NCI-H82 treated with DMSO at 0.1 percent for 48 hours (cell line): Measurements from ENCODE around the gene RPS6KA2.
"Not testable (repeated sequence)": the region's sequence is repeated elsewhere in the genome, so short reads cannot be mapped to it uniquely, and the experiment has no call there.

Experiments used
- DNase-seq: peaks from one replicate; lab custom pipeline; 2025; ENCODE audit not compliant: unreplicated experiment; lab: John Stamatoyannopoulos, UW

RPS6KA2 gene

DNA sequence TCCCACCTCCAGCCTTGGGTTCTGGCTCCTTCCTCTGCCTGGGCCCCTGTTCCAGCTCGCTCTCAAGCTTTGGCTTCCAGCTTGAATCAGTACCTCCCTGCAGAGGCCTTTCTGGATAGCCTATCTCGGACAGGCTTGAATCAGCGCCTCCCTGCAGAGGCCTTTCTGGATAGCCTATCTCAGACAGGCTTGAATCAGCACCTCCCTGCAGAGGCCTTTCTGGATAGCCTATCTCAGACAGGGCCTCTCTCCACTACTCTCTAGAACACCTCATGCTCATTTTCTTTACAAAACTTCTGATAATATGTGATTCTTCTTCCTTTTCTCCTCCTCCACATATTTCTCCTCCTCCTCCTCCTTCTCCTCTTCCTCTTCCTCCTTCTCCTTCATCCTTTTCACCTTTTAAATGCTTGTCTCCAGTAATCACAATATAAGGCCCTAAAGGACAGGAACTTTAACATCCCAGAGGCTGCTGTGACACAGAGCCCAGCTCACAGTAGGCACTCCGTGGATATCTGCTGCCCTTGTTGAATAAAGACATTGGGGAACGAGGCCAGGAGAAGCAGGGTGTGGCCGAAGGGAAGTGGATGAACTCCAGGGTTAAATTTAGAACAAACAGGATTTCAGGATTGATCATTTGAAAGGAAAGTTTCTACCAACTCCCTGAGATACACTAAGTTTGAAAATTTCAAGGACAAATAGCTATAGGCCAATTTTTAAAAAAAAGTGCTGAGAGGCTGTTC lies 9.3 kb upstream of the RPS6KA2 start:
- DNase-seq, result no peak

DNA sequence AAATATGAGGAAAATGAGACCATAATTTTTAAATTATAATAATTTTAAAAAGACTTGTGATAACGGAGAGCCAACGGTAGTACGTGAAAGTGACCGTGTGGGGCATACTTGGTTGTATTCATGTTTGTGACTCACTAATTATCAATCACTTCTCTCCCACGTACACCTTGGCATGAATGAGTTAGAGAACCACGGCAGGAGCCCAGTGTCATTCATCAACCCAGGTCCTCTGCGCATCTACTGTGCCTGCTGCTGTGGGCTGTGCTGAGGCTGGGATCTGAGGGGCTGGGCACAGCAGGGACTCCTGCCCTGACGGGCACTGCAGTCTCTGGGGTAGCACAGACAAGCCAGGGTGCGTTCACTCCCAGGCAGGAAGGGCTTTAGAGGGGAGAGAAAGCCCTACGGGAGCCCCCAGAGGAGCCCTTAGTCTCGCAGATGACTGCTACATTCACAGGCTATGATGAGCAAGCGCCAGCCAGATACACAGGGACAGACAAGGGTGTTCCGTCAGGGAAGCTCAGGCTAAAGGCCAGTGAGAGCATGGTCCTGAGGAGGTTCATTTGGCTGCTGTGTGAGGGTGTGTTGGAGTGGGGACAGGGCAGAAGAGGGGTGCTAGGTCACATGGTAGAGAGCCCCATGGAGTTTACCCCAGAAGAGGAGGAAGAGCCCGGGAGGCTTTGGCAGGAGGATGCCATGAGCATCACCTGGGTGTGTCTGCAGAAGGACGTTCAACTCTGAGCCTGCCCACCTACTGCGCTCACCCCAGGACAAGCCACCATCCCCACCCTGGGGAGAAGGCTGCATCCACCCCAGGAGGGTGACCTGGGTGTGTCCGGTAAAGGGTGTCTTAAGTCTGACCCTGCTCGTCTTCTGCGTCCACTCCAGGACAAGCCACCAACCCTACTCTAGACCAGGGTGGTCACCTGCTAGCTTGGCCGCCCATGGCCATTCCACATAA lies 8.2 kb upstream of the RPS6KA2 start:
- DNase-seq, result no peak

DNA sequence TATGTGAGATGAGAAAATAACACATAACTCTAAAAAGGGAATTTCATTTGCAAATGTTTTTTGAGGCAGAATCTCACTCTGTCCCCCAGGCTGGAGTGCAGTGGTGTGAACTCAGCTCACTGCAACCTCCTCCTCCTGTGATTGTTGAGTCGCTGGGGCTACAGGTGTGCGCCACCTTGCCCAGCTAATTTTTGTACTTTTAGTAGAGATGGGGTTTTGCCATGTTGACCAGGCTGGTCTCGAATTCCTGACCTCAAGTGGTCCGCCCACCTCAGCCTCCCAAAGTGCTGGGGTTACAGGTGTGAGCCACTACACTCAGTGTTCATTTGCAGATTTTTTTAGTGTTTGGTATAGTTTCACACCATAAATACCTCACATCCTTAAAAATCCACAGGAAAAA lies 7.5 kb upstream of the RPS6KA2 start:
- not testable (repeated sequence) for DNase-seq

DNA sequence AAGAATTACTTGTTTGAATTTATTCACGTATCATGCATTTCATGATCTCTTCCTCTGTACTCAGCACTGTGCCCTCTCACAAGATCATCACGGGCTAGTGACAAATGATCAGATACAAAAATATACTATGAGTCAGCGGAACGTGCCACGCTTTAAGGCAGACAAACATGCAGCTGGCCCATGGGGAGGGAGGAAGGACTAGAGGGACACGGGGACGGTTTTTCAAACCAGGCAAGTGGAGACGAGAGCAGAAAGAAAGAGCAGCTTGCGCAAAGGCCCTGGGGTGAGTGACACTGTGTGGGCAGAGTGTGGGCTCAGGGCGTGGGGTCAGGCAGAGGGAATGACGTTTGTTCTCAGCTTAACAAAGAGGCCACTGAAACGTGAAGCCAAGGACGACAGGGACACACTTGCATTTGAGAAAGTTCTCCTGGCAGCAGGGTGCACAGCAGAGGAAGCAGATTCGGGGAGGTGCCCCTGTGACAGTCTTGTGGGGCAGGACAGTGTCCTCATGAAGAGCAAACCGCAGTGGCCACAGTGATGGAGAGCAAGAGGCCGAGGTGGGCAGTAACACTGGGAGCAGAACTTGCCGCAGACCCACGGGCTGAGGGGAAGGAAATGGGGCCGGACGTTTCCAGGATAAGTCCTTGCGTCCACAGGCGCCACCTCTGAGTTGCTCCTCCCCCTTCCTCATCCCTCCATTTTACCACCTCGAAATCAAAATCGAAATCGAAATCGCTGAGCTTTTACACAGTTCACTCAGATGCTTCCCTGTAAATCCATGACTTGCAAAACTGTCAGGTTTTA lies 6.9 kb upstream of the RPS6KA2 start:
- no peak for DNase-seq

DNA sequence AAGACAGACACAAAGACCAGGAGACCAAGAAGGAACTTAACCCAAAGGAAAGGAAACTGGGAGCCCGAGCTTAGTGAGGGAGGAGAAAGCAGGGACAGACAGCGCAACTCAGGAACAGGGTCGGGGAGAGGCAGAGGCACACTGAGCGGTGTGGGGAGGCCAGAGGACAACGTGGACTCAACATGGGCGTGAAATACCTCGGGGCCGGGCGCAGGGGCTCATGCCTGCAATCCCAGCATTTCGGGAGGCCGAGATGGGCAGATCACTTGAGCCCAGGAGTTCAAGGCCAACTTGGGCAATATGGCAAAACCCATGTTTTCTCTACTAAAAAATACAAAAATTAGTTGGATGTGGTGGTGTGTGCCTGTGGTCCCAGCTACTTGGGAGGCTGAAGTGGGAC lies 5.7 kb upstream of the RPS6KA2 start:
- no peak for DNase-seq

DNA sequence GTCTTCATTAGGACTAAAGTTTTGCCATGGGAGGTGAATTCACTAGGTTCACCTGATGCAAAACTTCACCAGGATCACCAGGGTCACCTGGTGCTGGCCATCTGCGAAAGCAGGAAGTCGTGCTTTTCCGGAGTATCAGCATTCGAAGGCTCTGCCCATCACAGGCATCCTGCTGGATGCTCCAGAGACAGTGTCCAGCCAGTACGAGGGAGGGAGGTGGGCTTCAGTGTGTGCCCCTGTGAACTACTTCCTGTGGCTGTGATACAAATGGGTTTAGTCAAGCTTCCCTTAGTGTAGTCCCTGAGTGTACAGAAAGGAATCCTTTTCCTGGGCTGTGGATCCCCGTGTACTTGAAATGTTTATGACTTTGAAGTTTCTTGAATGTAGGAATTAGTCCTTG lies 3.4 kb upstream of the RPS6KA2 start:
- no peak for DNase-seq

DNA sequence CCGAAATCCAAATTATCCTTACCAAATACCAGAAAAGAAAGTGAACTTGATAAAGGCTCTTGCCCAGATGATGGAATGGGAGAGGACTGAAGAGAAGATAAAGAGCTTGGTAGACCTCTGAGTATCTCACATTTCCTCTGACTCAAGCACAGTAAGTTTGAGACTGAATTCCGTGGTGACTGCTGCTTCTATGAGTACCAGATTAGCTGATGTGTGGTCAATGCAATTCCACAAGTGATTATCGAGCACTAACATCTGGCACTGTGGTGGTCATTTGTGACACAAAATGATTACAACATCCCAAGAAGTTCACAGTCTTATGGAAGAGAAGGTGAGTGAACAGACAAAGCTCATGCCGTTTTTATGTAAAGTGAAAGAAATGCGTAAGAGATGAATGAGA lies 2.6 kb upstream of the RPS6KA2 start:
- no peak for DNase-seq

DNA sequence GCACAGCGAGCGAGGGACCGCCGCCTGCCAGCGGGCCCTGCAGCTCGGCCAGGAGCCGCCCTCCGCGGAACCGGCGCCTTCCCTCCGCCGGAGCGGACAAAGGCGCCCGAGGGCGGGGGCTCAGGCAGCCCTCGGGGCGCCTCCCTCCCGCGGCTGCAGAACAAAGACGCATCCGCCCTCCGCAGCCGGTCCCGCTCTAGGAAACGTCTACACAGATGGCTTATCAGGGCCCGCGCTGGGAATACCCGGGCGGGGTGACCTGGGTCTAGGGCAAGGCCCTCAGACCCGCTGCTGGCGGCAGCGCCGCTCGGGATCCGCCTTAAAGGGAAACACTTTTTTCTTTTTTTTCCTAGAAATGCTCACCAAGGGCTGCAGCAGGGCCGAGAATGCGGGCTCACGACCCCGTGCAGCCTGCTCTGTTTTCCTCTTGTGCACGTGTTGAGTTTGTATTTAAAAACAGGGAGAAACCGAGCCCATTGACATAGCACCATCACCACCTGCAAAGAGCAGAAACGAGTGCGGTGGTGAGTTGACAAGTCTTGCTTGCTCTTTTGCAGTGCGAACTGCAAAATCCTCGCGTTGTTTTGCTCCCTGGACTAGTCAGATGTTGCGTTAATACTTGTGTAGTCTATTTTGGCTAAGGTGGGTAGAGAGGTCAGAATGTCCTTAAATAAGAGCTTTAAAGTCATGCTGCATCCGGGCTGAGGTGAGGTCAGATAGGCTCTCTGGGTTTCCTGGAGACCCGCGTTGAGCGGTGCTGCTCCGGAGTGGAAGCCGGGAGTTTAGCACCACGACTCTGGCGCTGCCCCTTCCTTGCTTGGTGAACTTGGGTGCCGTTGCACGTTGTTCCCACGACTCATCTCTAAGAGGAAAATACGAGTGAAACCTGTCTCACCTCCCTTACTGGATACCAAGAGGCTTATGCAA lies 1.1 kb upstream of the RPS6KA2 start:
- DNase-seq, result peak; percentile 13

DNA sequence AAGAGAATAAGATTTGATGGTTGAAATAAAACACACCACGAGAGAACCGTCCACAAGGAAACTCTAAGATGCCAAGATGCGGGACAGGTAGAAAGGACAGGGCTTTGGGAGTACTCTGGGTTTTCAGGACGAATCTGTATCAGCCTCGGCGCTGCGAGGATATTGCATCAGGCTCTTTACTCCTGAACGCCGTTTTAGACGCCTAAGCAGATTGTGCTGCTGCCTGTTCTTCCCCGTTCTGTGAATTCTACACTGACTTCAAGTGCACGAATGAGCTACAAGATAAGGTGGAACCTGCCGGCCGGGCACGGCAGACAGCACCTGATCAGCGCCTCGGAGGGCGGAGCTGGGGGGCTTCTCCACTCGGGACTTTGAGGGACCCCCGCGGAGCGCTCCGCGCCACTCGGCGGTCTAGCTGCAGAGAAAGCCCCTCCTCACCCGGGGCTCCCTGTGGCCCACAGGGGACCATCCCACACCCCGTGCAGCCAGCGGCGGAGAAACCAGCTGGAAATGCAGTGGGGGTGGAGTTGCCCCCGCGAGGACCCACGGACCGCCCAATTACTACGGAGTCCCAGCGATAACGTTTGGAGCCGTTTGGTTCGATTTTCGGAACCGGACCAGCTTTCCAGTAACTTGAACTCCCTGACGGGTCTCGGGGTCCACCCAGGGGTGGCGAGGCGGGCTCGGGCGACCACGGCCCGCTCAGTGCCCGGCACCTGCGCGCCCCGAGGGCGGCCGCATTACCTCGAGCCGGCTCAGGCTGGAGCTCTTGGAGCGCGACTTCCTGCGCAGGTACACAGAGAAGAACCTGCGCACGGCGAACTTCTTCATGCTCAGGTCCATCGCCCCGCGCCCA lies 646 bp downstream of the RPS6KA2 start:
- no peak for DNase-seq

DNA sequence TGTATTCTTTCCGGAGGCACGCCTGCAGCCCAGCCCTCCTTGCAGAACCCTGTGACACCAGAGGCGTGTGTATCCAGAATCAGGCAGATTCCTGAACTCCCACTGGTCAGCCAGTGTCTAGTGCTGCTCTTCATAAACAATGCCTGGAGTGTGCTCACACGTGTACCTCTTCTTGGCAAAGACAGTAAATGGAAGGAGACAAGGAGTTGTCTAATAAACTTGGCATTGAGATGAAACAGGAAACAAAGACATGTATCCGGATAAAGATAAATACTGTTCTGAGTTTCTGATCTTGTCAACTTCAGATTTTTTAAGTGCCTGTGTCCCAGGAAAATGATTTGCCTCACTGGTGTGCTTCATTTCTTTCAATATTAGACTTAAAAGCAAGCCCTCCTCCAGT lies 1.7 kb downstream of the RPS6KA2 start:
- DNase-seq, result no peak

DNA sequence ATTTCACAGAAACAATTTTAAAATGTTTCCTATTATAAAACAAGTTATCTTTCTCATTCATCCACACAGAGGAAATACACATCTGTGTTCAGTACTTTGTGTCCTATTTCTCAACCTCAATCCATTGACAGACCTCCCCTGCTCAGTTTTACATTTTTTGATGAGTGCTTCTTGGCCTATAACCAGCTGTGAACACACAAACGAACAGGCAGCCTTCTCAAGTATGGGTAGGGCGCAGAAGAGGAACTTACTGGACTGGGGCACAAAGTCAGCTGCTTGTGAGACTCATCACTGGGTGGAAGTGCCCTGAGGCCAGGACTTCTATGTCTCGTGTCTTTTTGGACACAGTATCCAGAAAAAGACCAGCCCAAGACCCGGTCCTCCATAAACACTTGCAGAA lies 2.8 kb downstream of the RPS6KA2 start:
- no peak for DNase-seq

DNA sequence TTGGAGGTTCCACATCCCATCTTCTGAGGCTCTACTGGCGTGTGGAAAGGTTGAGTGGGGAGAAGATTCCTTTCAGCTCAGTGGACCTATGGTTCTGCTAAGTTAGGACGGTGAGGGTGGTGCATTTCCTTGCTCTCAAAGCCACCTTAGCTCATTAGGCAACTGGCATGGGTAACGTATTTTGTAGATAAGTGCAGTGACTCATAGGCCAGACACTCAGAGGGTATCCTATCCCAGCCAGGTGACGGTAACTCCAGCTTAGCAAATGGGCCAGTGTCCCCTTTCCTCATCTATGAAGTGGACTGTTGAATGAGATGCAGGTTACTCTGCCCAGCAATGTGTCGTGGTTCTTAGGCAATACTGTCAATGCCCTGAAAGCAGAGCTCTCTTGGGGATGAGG lies 3.7 kb downstream of the RPS6KA2 start:
- no peak for DNase-seq

DNA sequence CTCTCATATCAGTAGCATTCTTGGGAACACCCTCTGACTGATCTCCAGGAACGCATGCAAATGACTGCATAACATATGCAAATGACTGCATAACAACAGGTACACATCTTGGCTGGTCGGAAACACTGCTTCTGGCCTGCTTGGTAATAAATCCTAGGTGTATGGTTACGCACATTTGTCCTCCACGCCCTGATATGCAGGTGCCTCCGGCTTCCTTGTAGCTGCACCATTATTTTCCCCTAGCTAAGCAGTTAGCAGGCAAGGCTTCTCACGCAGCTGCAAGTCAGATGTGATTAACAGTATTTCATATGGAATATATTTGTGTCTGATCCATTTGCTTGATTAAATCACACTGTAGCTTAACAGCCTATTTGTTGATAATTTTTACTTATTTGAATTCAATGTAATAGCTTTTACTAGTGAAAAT lies 5.9 kb downstream of the RPS6KA2 start:
- no peak for DNase-seq

DNA sequence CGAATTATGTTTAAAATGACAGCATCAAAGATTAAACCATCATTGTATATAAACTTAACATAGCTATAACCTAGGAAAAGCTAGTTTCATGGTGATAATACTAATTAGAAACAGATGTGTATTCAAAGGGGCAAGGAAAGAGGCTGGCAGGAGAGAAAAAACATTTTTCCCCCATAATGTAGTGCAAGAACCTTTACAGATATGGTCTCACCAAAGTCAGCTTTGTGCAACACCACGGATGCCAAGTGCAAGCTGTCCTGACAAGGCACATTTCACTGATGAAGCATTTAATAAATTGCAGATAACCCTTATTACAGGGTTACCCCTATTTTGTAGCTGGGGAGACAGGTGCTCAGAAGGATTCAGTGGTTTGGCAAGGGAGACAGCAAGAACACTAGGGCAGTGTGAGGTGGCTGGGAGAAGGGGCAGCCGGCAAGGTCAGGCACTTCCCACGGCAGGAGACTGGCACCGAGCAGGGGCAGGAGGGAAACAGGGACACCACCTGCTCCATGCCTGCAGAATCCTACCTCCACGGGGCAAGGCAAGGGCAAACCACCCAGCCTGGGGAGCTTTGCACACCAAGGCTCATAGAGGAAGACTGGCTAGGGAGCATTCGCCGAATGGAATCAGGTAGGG lies 6.5 kb downstream of the RPS6KA2 start:
- DNase-seq, result no peak

DNA sequence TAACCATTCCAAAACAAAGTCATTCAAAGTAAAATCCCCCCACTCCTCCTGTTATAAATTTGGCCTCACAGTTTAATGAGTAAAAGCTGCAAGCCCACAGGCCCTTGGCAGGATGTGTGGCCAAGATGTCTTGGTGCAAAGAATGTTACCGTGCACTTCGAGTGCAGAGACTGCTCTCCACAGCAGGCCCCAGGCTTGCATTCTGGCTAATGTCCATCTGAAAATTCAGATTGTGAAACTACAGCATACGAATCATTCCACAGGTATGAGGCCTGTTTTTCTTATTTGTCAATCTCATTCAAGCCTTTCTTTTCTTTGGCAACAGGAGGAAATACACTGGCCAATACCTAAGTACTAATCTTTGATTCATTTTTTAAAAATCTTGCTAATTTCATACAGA lies 7.1 kb downstream of the RPS6KA2 start:
- no peak for DNase-seq

DNA sequence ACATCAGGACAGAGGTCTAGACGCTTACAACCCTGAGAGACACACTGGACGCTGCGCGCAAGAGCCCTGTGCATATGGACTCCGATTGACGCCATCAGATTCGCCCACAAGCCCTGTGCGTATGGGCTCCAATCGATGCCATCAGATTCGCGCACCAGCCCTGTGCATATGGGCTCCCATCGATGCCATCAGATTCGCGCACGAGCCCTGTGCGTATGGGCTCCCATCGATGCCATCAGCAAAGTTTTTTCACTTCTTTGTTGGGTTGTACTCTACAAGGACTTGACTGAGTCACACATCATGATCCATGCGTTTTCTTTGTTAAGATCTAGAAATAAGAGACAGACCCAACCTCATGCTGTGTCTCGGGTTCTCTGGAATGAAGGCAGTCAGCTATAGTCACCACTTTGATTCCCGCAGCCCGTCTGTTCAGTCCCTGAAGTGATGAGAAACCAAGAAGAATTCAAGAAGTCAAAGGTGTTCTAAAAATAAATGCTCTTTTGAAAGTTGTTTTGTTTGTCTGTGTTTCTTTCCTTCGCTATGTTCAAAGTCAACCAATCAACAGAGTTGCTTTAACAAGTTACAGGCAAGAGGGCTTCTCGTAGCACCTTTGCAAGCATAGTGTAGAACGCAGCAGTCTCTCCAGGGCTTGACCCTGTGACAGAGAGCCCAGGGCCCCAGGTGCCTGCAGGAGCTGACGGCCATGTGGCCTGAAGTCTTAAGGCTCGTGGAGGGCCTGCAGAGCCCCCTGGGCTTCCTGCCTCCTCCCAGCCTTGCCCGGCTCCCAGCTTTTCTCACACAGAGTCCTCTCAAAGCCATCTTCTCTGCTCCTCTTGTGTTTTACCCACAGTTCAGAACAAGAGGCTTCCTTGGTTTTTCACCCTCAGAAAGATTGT lies 7.9 kb downstream of the RPS6KA2 start:
- DNase-seq, result no peak

DNA sequence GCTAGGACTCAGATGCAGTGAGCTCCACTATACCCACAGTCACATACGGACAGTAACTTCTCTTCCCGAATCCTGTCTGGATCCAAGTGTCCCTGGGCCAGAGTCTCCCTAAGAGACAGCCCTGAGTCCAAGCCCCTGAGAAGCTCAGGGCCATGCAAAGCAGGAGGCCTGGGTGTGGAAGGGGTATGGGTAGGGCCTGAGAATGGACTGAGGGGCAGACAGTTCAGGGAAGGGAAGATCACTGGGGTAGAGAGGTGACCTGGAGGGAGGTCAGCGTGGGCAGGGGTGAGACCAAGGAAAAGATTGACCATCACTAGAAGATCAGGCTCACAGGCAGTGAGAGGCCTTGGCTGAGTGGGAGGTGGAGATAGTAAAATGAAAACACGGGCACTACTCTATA lies 8.8 kb downstream of the RPS6KA2 start:
- no peak for DNase-seq

DNA sequence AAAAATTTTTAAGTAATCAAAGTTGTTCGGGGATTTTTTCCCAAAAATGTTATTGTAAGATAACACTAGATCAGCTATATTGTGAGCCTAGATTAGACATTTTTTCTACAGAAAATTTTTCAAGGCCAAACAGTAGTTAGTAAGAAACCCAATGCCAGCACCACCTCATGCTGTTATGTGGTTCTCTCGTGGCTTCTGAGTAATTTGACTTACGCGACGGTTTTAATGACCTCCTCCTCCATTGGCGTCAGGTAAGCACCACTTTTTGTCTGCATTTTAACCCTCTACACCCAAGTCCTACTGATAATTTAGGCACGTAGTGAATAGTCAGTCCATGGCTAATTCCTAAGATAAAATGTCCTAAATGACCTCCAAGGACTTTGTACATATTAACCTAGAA lies 9.7 kb downstream of the RPS6KA2 start:
- DNase-seq, result no peak
